Nephron (organoid): ENCODE results near the gene TCF4.
A peak's percentile ranks its signal among the peaks of the same experiment; 100 is the strongest.

ENCODE experiments used
- H3K27ac Mint-ChIP-seq, 3 experiments: 2 replicates each; pipeline ENCODE4 v1.8.0; 2020; ENCODE audit warnings: mixed read lengths in 3 of 3, mild to moderate bottlenecking in 2 of 3, moderate library complexity in 1 of 3
- H3K27me3 Mint-ChIP-seq: 2 replicates; pipeline ENCODE4 v1.8.0; 2021; ENCODE audit warnings: low read depth, mild to moderate bottlenecking, moderate library complexity, mixed read lengths
- H3K36me3 Mint-ChIP-seq: 2 replicates; pipeline ENCODE4 v1.8.0; 2020; ENCODE audit warnings: low read depth, mixed read lengths
- H3K4me1 Mint-ChIP-seq: 2 replicates; pipeline ENCODE4 v1.8.0; 2020; ENCODE audit warnings: mixed read lengths
- H3K4me3 Mint-ChIP-seq, 3 experiments: 2 replicates each; pipeline ENCODE4 v1.8.0; 2020; ENCODE audit warnings: mild to moderate bottlenecking in 3 of 3, mixed read lengths in 3 of 3, moderate library complexity in 2 of 3
- H3K9me3 Mint-ChIP-seq: 2 replicates; pipeline ENCODE4 v1.8.0; 2020; ENCODE audit warnings: mixed read lengths
- CTCF ChIP-seq, 3 experiments: fragments of 200-600 bp; sonication (generic); IDR thresholded peaks; one replicate each; pipeline ENCODE4 v1.5.0; 2021; ENCODE audit warnings: antibody characterized with exemption in 3 of 3; ENCODE audit not compliant: unreplicated experiment in 3 of 3

The TCF4 gene

GRCh38 chr18:55549474-55550104 is 38.4 kb downstream of the TCF4 start:
- Mint-ChIP-seq H3K9me3 (no peaks in the 10 kb centered on the region), H3K36me3 (peaks cover 24% of the 10 kb centered on the region), H3K27ac (no peak overlapping the region), H3K27me3 (no peaks in the 10 kb centered on the region), H3K4me1 (peaks cover 64% of the 10 kb centered on the region), H3K4me3 (no peak overlapping the region)
- TF ChIP-seq CTCF (IDR thresholded peaks at IDR 0.05; ENCODE audit: unreplicated experiment in 3 of 3): no peak

DNA sequence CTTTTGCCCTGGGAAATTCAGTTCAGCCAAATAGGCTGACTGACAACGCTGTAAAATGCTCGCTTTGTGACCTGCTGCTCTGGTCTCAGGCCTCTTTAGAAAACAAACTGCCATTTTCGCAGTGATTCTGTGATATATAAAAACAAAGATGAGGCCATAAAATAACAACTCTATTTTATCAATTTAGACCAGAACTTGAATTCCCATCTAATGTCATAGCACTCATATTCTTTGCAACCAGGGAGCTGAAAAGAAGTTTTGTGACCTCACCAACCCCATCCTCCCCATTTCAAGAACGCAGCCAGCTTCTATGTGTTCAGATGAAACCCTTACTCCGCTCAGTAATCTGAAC is 40.3 kb downstream of the TCF4 start:
- Mint-ChIP-seq H3K27ac (peak overlapping the region; percentile 84 to 90 (median 89)), H3K27me3 (no peaks in the 10 kb centered on the region)

GRCh38 chr18:55546851-55547704 is 40.9 kb downstream of the TCF4 start:
- peak overlapping the region in 2 of 3 experiments; percentile 46 to 70 for H3K4me3 Mint-ChIP-seq
- H3K4me1 Mint-ChIP-seq: peaks cover 56% of the 10 kb centered on the region
- H3K36me3 Mint-ChIP-seq: peaks cover 16% of the 10 kb centered on the region
- TF ChIP-seq CTCF (IDR thresholded peaks at IDR 0.05; ENCODE audit: unreplicated experiment in 3 of 3): no peak
- no peaks in the 10 kb centered on the region for H3K9me3 Mint-ChIP-seq
- H3K27me3 Mint-ChIP-seq: no peaks in the 10 kb centered on the region
- H3K27ac Mint-ChIP-seq: peak overlapping the region; percentile 84 to 90 (median 89)

More for the DNA sequence above, 40.3 kb downstream of the TCF4 start:
- Mint-ChIP-seq H3K9me3 (no peaks in the 10 kb centered on the region), H3K36me3 (peaks cover 20% of the 10 kb centered on the region), H3K4me3 (peak overlapping the region in 2 of 3 experiments; percentile 7 to 38), H3K4me1 (peaks cover 62% of the 10 kb centered on the region)
- TF ChIP-seq CTCF (IDR thresholded peaks at IDR 0.05; ENCODE audit: unreplicated experiment in 3 of 3): no peak

DNA sequence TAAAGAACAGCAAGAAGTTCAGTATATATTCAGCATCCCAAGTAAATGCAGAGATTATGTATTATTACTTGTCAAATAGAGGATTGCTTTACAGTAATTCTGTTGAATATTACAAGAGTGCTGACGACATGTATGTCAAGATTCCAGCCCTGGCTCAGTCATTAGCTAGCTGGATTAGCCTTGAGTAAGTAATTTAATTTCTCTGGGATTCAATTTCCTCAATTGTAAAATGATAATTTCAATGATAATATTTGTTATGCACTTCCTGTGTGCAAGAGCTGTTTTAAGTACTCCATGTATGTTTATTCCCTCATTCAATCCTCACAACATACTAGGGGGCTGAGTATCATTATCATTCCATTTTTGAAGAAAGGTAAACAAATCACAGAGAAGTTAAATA is 44.0 kb downstream of the TCF4 start:
- Mint-ChIP-seq H3K27ac (peak overlapping the region in 1 of 3 experiments; percentile 14), H3K9me3 (no peaks in the 10 kb centered on the region), H3K27me3 (no peaks in the 10 kb centered on the region), H3K4me3 (no peak overlapping the region), H3K4me1 (peaks cover 38% of the 10 kb centered on the region), H3K36me3 (peaks cover 19% of the 10 kb centered on the region)
- TF ChIP-seq CTCF (IDR thresholded peaks at IDR 0.05; ENCODE audit: unreplicated experiment in 3 of 3): no peak

- no peaks in the 10 kb centered on the region for H3K9me3 Mint-ChIP-seq
- H3K36me3 Mint-ChIP-seq: peaks cover 25% of the 10 kb centered on the region
- no peak overlapping the region for H3K27ac Mint-ChIP-seq
- TF ChIP-seq CTCF (IDR thresholded peaks at IDR 0.05; ENCODE audit: unreplicated experiment in 3 of 3): no peak
- H3K4me1 Mint-ChIP-seq: peaks cover 33% of the 10 kb centered on the region
- H3K27me3 Mint-ChIP-seq: no peaks in the 10 kb centered on the region
- H3K4me3 Mint-ChIP-seq: no peak overlapping the region
Observed at GRCh38 chr18:55543130-55543704, 44.8 kb downstream of the TCF4 start.
